HG02973 (cell line): ENCODE data around the gene MPV17L2.

Source experiments
- ATAC-seq: cut with Tn5 transposase; IDR thresholded peaks from one replicate; pipeline ENCODE4 v1.9.1; 2021; ENCODE audit warnings: moderate library complexity; ENCODE audit not compliant: unreplicated experiment

MPV17L2 gene

DNA sequence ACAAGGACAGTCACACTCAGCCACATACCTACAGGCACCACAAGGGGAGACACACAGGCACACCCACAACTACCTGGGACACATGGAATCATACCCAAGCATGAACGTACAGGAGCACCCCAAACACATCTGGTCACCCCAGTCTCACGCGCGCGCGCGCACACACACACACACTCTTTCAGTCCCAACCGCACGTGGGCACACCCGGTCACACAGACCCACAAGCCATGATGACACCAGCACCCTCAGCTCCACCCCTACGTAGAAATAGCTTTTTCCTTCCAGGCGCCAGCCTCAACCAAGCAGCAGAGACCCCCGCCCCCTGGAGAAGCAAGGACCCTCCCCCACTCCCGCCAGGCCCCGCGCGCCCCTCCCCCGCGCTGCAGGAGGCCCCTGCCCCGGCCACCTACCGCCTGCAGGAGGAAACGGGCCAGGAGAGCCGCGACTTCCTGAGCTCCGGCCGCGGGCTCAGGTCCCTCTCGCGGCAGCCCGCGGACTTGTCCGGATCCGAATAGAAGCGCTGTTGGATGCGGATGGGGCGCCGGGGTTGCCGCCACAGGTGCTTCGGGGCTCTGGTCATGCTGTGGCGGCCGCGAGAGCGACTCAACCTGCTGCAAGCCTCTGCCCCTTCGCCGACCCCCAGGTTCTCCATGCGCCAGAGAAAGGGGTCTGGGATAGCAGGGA lies 39.7 kb downstream of the MPV17L2 start:
- no peak for ATAC-seq

DNA sequence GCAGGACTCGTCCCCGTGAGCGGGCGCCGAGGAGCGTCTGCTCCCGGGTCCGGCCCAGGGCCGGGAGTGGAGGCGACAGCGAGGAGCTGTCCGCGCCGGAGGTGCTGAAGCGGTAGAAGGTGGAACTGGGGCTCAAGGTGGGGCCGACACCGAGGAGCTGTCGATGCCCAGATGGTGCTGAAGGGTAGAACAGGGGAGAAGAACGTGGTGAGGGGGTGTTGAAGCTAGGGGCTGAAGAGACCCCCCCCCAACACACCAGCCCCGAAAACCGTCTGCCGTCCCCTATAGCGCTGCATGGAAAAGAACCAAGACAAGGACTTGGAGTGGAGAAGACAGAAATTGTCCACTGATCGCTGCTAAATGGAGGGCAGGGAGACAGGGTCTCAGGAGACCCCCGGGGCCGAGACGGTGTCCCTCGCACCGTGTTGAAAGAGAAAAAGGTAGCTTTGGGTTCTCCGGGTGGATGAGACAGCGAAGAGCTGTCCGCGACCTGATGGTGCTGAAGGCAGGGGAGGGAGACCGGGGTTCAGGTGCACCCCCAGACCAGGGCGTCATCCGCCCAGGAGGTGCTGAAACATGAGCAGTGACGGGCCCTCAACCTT lies 40.3 kb downstream of the MPV17L2 start:
- ATAC-seq, result no peak

DNA sequence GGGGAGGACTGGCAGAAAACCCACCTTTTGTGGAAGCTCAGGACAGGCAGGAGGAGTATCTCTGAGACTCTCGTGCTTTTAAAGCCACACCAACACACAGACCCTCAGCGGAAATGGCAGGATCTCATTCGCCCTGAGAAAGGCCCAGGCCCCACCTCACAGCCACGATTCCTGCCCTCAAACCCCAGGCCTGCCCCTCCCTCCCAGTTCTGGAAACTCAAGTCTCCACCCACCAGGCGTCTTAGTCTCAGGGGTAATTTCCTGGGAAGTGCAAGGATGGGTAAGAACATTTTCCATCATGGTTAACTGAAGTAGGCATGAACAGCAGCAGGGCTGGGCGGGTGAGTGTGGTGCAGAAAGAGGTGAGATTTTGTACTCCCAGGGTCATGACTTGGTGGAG lies 41.2 kb downstream of the MPV17L2 start:
- no peak for ATAC-seq

DNA sequence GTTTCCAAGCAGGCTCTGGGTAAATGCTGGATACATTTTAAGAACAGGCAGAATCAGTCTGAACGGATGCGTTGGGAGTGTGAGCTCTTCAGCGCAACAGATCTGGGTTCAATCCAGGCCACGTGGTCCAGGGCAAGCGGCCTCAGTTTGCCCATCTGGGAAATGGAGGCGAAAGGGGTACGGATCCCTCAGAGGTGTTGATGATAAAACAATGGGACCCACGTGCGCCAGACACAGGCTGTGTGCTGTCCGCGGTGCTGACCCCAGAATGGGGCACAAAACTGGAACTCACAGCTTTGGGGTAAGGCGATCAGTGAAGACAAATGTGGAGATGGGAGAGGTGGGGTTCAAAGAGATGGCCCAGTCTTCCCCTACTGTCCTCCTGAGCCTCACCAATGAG lies 46.3 kb downstream of the MPV17L2 start:
- ATAC-seq, result no peak

DNA sequence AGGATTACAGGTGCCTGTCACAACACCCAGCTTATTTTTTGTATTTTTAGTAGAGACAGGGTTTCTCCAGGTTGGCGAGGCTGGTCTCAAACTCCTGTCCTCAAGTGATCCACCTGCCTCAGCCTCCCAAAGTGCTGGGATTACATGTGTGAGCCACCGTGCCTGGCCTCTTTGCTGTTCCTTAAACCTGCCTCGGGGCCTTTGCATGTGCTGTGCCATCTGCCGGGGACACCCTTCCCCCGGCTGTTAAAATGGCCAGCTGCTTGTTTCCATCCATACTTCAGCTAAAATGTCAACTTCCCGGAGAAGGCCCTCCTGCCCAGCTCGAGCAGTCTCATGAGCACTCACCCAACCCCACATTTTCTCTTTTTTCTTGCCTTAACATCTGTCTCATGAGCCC lies 52.3 kb downstream of the MPV17L2 start:
- no peak for ATAC-seq
